ENCODE data around the gene PIGA. TPM values are rescaled to one million over a fixed set of nuclear protein-coding genes. Genes with fewer than 3 reads are reported as not detected.

The PIGA gene
- total RNA-seq: 15.8 TPM

GRCh38 chrX:15335135-15336022, at the start of gene PIGA:
PIGA (minus strand) TSS chrX:15335523; CDS start chrX:15331930, 3,593 bp downstream.
- peak; percentile 95 for DNase-seq (ENCODE audit: low spot score)

- DNase-seq (ENCODE audit: low spot score): no peak
These were observed 49.0 kb upstream of the PIGA start, which contains the start of gene VEGFD for GRCh38 chrX:15384304-15384703. VEGFD (minus strand) TSS chrX:15384413; CDS start chrX:15383946, 467 bp downstream.

- no peak for DNase-seq (ENCODE audit: low spot score)
These were observed 47.5 kb upstream of the PIGA start for GRCh38 chrX:15382813-15383212.

GRCh38 chrX:15376956-15377355, 41.6 kb upstream of the PIGA start:
- DNase-seq (ENCODE audit: low spot score): no peak

GRCh38 chrX:15373976-15374375, 38.7 kb upstream of the PIGA start:
- DNase-seq (ENCODE audit: low spot score): no peak

GRCh38 chrX:15366506-15367352, 31.4 kb upstream of the PIGA start:
- DNase-seq (ENCODE audit: low spot score): no peak

- DNase-seq (ENCODE audit: low spot score): no peak
These were observed 24.4 kb upstream of the PIGA start for GRCh38 chrX:15359701-15360100.

- no peak for DNase-seq (ENCODE audit: low spot score)
These were observed 23.2 kb upstream of the PIGA start for GRCh38 chrX:15358533-15358932.

GRCh38 chrX:15356444-15356843, 21.1 kb upstream of the PIGA start:
- no peak for DNase-seq (ENCODE audit: low spot score)

- no peak for DNase-seq (ENCODE audit: low spot score)
These were observed 15.1 kb upstream of the PIGA start for GRCh38 chrX:15350329-15350996.

GRCh38 chrX:15349046-15349445, 13.7 kb upstream of the PIGA start:
- peak; percentile 27 for DNase-seq (ENCODE audit: low spot score)

- no peak for DNase-seq (ENCODE audit: low spot score)
These were observed 10.7 kb upstream of the PIGA start for GRCh38 chrX:15345976-15346375.

GRCh38 chrX:15344106-15344505, 8.8 kb upstream of the PIGA start:
- no peak for DNase-seq (ENCODE audit: low spot score)

- DNase-seq (ENCODE audit: low spot score): no peak
These were observed 7.8 kb upstream of the PIGA start for GRCh38 chrX:15343075-15343476.

GRCh38 chrX:15340867-15341266, 5.5 kb upstream of the PIGA start:
- DNase-seq (ENCODE audit: low spot score): no peak

GRCh38 chrX:15336023-15336413, 695 bp upstream of the PIGA start:
- DNase-seq (ENCODE audit: low spot score): no peak

GRCh38 chrX:15334561-15334960, 762 bp downstream of the PIGA start:
- DNase-seq (ENCODE audit: low spot score): no peak

GRCh38 chrX:15328821-15329220, 6.5 kb downstream of the PIGA start:
- DNase-seq (ENCODE audit: low spot score): no peak

- DNase-seq (ENCODE audit: low spot score): no peak
These were observed 7.2 kb downstream of the PIGA start for GRCh38 chrX:15328131-15328530.

- no peak for DNase-seq (ENCODE audit: low spot score)
These were observed 12.9 kb downstream of the PIGA start for GRCh38 chrX:15322472-15322871.

- DNase-seq (ENCODE audit: low spot score): no peak
These were observed 13.3 kb downstream of the PIGA start for GRCh38 chrX:15322072-15322471.

- DNase-seq (ENCODE audit: low spot score): no peak
These were observed 13.9 kb downstream of the PIGA start for GRCh38 chrX:15321447-15321846.

Measured in mucosa of gallbladder (tissue), 1 donor.